Measurements from ENCODE around the gene SLC43A2. TPM values are rescaled to one million over a fixed set of nuclear protein-coding genes. Genes with fewer than 3 reads are reported as not detected.
A peak's percentile ranks its signal among the peaks of the same experiment; 100 is the strongest.
"Not testable (repeated sequence)": the region's sequence is repeated elsewhere in the genome, so short reads cannot be mapped to it uniquely, and the experiment has no call there.

The SLC43A2 gene
- total RNA-seq, 1 experiment from 2014 or later: 7.6 TPM

GRCh38 chr17:1577182-1577581, 51.5 kb downstream of the SLC43A2 start:
- in situ Hi-C loops (cut with HindIII; ENCODE audit: low pct_unique_long_range_greater_than_20kb, low sequenced_read_pairs): no loop called here
- DNase-seq (ENCODE audit: low read depth): no peak

GRCh38 chr17:1576500-1576899, 52.1 kb downstream of the SLC43A2 start:
- in situ Hi-C loops (cut with HindIII; ENCODE audit: low pct_unique_long_range_greater_than_20kb, low sequenced_read_pairs): no loop called here
- no peak for DNase-seq (ENCODE audit: low read depth)

- in situ Hi-C loops (cut with HindIII; ENCODE audit: low pct_unique_long_range_greater_than_20kb, low sequenced_read_pairs): no loop called here
- no peak for DNase-seq (ENCODE audit: low read depth)
These were observed 53.8 kb downstream of the SLC43A2 start for GRCh38 chr17:1574697-1575471.

- in situ Hi-C loops (cut with HindIII; ENCODE audit: low pct_unique_long_range_greater_than_20kb, low sequenced_read_pairs): no loop called here
- DNase-seq (ENCODE audit: low read depth): peak; percentile 53
These were observed 54.5 kb downstream of the SLC43A2 start for GRCh38 chr17:1573932-1574696.

GRCh38 chr17:1572646-1573045, 56.0 kb downstream of the SLC43A2 start:
- DNase-seq (ENCODE audit: low read depth); in situ Hi-C loops (cut with HindIII; ENCODE audit: low pct_unique_long_range_greater_than_20kb, low sequenced_read_pairs): not testable (repeated sequence)

GRCh38 chr17:1571341-1571704, 57.3 kb downstream of the SLC43A2 start:
- in situ Hi-C loops (cut with HindIII; ENCODE audit: low pct_unique_long_range_greater_than_20kb, low sequenced_read_pairs): no loop called here
- DNase-seq (ENCODE audit: low read depth): no peak

GRCh38 chr17:1568950-1569810, 59.5 kb downstream of the SLC43A2 start:
- in situ Hi-C loops (cut with HindIII; ENCODE audit: low pct_unique_long_range_greater_than_20kb, low sequenced_read_pairs): no loop called here
- DNase-seq (ENCODE audit: low read depth): no peak

- in situ Hi-C loops (cut with HindIII; ENCODE audit: low pct_unique_long_range_greater_than_20kb, low sequenced_read_pairs): no loop called here
These were observed 62.0 kb downstream of the SLC43A2 start for GRCh38 chr17:1566505-1567199.

GRCh38 chr17:1565877-1566276, 62.8 kb downstream of the SLC43A2 start:
- DNase-seq (ENCODE audit: low read depth): no peak
- in situ Hi-C loops (cut with HindIII; ENCODE audit: low pct_unique_long_range_greater_than_20kb, low sequenced_read_pairs): no loop called here

More at GRCh38 chr17:1566505-1567199, 62.0 kb downstream of the SLC43A2 start:
- no peak for DNase-seq (ENCODE audit: low read depth)

- in situ Hi-C loops (cut with HindIII; ENCODE audit: low pct_unique_long_range_greater_than_20kb, low sequenced_read_pairs): no loop called here
- DNase-seq (ENCODE audit: low read depth): no peak
These were observed 64.6 kb downstream of the SLC43A2 start for GRCh38 chr17:1563786-1564613.

GRCh38 chr17:1563471-1563785, 65.2 kb downstream of the SLC43A2 start:
- DNase-seq (ENCODE audit: low read depth); in situ Hi-C loops (cut with HindIII; ENCODE audit: low pct_unique_long_range_greater_than_20kb, low sequenced_read_pairs): not testable (repeated sequence)

- in situ Hi-C loops (cut with HindIII; ENCODE audit: low pct_unique_long_range_greater_than_20kb, low sequenced_read_pairs): no loop called here
- DNase-seq (ENCODE audit: low read depth): no peak
These were observed 66.4 kb downstream of the SLC43A2 start for GRCh38 chr17:1562176-1562643.

- no peak for DNase-seq (ENCODE audit: low read depth)
- in situ Hi-C loops (cut with HindIII; ENCODE audit: low pct_unique_long_range_greater_than_20kb, low sequenced_read_pairs): no loop called here
These were observed 67.0 kb downstream of the SLC43A2 start for GRCh38 chr17:1561420-1562175.

GRCh38 chr17:1560858-1561355, 67.7 kb downstream of the SLC43A2 start:
- in situ Hi-C loops (cut with HindIII; ENCODE audit: low pct_unique_long_range_greater_than_20kb, low sequenced_read_pairs): no loop called here
- DNase-seq (ENCODE audit: low read depth): no peak

GRCh38 chr17:1560101-1560857, 68.4 kb downstream of the SLC43A2 start:
- in situ Hi-C loops (cut with HindIII; ENCODE audit: low pct_unique_long_range_greater_than_20kb, low sequenced_read_pairs): no loop called here
- no peak for DNase-seq (ENCODE audit: low read depth)
